SJSA1 (cell line): ENCODE data around the gene CTSZ. TPM values are rescaled to one million over a fixed set of nuclear protein-coding genes. Genes with fewer than 3 reads are reported as not detected.

Experiments
- DNase-seq, 2 experiments: peaks; one replicate each; pipeline ENCODE4 v3.0.0-alpha.2; 2015 to 2020; ENCODE audit warnings: low spot score in 2 of 2, low read depth in 1 of 2
- H3K27ac ChIP-seq: fragments of 250-450 bp; sonication (Bioruptor Pico); 2 replicates; pipeline ENCODE4 v1.5.1; 2020; ENCODE audit warnings: mild to moderate bottlenecking, moderate library complexity
- H3K27me3 ChIP-seq: fragments of 250-450 bp; sonication (Bioruptor Pico); replicated peaks from 2 replicates; pipeline ENCODE4 v1.5.1; 2020; ENCODE audit warnings: mild to moderate bottlenecking, moderate library complexity
- H3K36me3 ChIP-seq: fragments of 250-450 bp; sonication (Bioruptor Pico); 2 replicates; pipeline ENCODE4 v1.5.1; 2020; ENCODE audit warnings: mild to moderate bottlenecking
- H3K4me1 ChIP-seq: fragments of 250-450 bp; sonication (Bioruptor Pico); replicated peaks from 2 replicates; pipeline ENCODE4 v1.6.1; 2021; ENCODE audit warnings: mild to moderate bottlenecking
- H3K4me3 ChIP-seq: fragments of 250-450 bp; sonication (Bioruptor Pico); 2 replicates; pipeline ENCODE4 v1.5.1; 2020; ENCODE audit warnings: mild to moderate bottlenecking
- H3K9me3 ChIP-seq: fragments of 250-450 bp; sonication (Bioruptor Pico); replicated peaks from 2 replicates; pipeline ENCODE4 v1.5.1; 2020; ENCODE audit warnings: mild to moderate bottlenecking
- total RNA-seq: library from RNA; depleted of rRNA; stranded (reverse); fragments of >200 nt; shearing (Covaris generic); gene quantifications from 2 replicates; pipeline ENCODE4 v1.2.3, GENCODE V29; 2014

The CTSZ gene
- total RNA-seq, 1 experiment from 2014 or later, result 168 TPM

GRCh38 chr20:59003836-59004492 is 3.1 kb downstream of the CTSZ start:
- H3K27me3 ChIP-seq, result no peaks in the 10 kb centered on the region
- DNase-seq, result no peak
- H3K9me3 ChIP-seq, result no peaks in the 10 kb centered on the region
- no peak overlapping the region for H3K4me3 ChIP-seq
- H3K36me3 ChIP-seq, result peaks cover 79% of the 10 kb centered on the region
- H3K4me1 ChIP-seq, result peaks cover 27% of the 10 kb centered on the region
- H3K27ac ChIP-seq, result no peak overlapping the region

- Histone ChIP-seq H3K4me3 (no peak overlapping the region), H3K27me3 (no peaks in the 10 kb centered on the region), H3K4me1 (peaks cover 27% of the 10 kb centered on the region), H3K9me3 (no peaks in the 10 kb centered on the region), H3K27ac (no peak overlapping the region), H3K36me3 (peaks cover 85% of the 10 kb centered on the region)
- no peak for DNase-seq
Observed at GRCh38 chr20:59002874-59003399, 4.1 kb downstream of the CTSZ start.

- peaks cover 24% of the 10 kb centered on the region for H3K4me1 ChIP-seq
- H3K27ac ChIP-seq, result no peak overlapping the region
- H3K9me3 ChIP-seq, result no peaks in the 10 kb centered on the region
- H3K27me3 ChIP-seq, result no peaks in the 10 kb centered on the region
- no peak overlapping the region for H3K4me3 ChIP-seq
- H3K36me3 ChIP-seq, result peaks cover 91% of the 10 kb centered on the region
- no peak for DNase-seq
Observed at GRCh38 chr20:59002388-59002787, 4.7 kb downstream of the CTSZ start.

GRCh38 chr20:59001449-59002171 is 5.4 kb downstream of the CTSZ start:
- peaks cover 91% of the 10 kb centered on the region for H3K36me3 ChIP-seq

GRCh38 chr20:59001068-59001448 is 6.0 kb downstream of the CTSZ start:
- Histone ChIP-seq H3K27me3 (no peaks in the 10 kb centered on the region), H3K36me3 (peaks cover 92% of the 10 kb centered on the region), H3K27ac (no peak overlapping the region), H3K4me3 (no peak overlapping the region), H3K9me3 (no peaks in the 10 kb centered on the region), H3K4me1 (peaks cover 10% of the 10 kb centered on the region)
- DNase-seq, result no peak

More at GRCh38 chr20:59001449-59002171, 5.4 kb downstream of the CTSZ start:
- Histone ChIP-seq H3K9me3 (no peaks in the 10 kb centered on the region), H3K4me1 (peaks cover 16% of the 10 kb centered on the region), H3K27me3 (no peaks in the 10 kb centered on the region), H3K4me3 (no peak overlapping the region), H3K27ac (no peak overlapping the region)
- no peak for DNase-seq

- no peaks in the 10 kb centered on the region for H3K27me3 ChIP-seq
- H3K36me3 ChIP-seq, result peaks cover 92% of the 10 kb centered on the region
- H3K4me3 ChIP-seq, result no peak overlapping the region
- DNase-seq, result no peak
- H3K4me1 ChIP-seq, result peaks cover 3% of the 10 kb centered on the region
- no peaks in the 10 kb centered on the region for H3K9me3 ChIP-seq
- H3K27ac ChIP-seq, result no peak overlapping the region
Observed at GRCh38 chr20:59000326-59000725, 6.7 kb downstream of the CTSZ start.

- no peaks in the 10 kb centered on the region for H3K4me1 ChIP-seq
- H3K36me3 ChIP-seq, result peaks cover 90% of the 10 kb centered on the region
- H3K27ac ChIP-seq, result no peak overlapping the region
- no peaks in the 10 kb centered on the region for H3K27me3 ChIP-seq
- H3K9me3 ChIP-seq, result no peaks in the 10 kb centered on the region
- no peak for DNase-seq
- H3K4me3 ChIP-seq, result no peak overlapping the region
Observed at GRCh38 chr20:58998656-58999055, 8.4 kb downstream of the CTSZ start.

- Histone ChIP-seq H3K4me3 (no peak overlapping the region), H3K4me1 (no peaks in the 10 kb centered on the region), H3K36me3 (peaks cover 91% of the 10 kb centered on the region), H3K27ac (no peak overlapping the region), H3K9me3 (no peaks in the 10 kb centered on the region), H3K27me3 (no peaks in the 10 kb centered on the region)
- DNase-seq, result no peak
Observed at GRCh38 chr20:58997141-58997770, 9.8 kb downstream of the CTSZ start.

- no peak overlapping the region for H3K27ac ChIP-seq
- no peak for DNase-seq
- H3K9me3 ChIP-seq, result no peaks in the 10 kb centered on the region
- H3K27me3 ChIP-seq, result no peaks in the 10 kb centered on the region
- H3K4me3 ChIP-seq, result no peak overlapping the region
- H3K36me3 ChIP-seq, result peaks cover 91% of the 10 kb centered on the region
- no peaks in the 10 kb centered on the region for H3K4me1 ChIP-seq
Observed at GRCh38 chr20:58996226-58996611, 10.8 kb downstream of the CTSZ start.

- DNase-seq, result no peak
- H3K36me3 ChIP-seq, result peaks cover 91% of the 10 kb centered on the region
Observed at GRCh38 chr20:58995461-58996225, 11.4 kb downstream of the CTSZ start.

GRCh38 chr20:58994390-58995159 is 12.5 kb downstream of the CTSZ start:
- Histone ChIP-seq H3K36me3 (peaks cover 94% of the 10 kb centered on the region), H3K9me3 (no peaks in the 10 kb centered on the region), H3K27ac (no peak overlapping the region), H3K4me3 (no peak overlapping the region), H3K4me1 (no peaks in the 10 kb centered on the region), H3K27me3 (no peaks in the 10 kb centered on the region)
- no peak for DNase-seq

More at GRCh38 chr20:58995461-58996225, 11.4 kb downstream of the CTSZ start:
- H3K4me1 ChIP-seq, result no peaks in the 10 kb centered on the region
- no peaks in the 10 kb centered on the region for H3K9me3 ChIP-seq
- H3K27ac ChIP-seq, result no peak overlapping the region
- H3K27me3 ChIP-seq, result no peaks in the 10 kb centered on the region
- no peak overlapping the region for H3K4me3 ChIP-seq

- H3K4me3 ChIP-seq, result no peak overlapping the region
Observed at GRCh38 chr20:58993332-58994248, 13.5 kb downstream of the CTSZ start.

More at GRCh38 chr20:58993332-58994248, 13.5 kb downstream of the CTSZ start:
- Histone ChIP-seq H3K9me3 (no peaks in the 10 kb centered on the region), H3K27ac (no peak overlapping the region), H3K4me1 (no peaks in the 10 kb centered on the region), H3K27me3 (no peaks in the 10 kb centered on the region), H3K36me3 (peaks cover 94% of the 10 kb centered on the region)
- DNase-seq, result no peak
